OCI-LY7 (cell line): Measurements from ENCODE around the gene MT1E.

Experiments
- EZH2phosphoT487 ChIP-seq: fragments of 200-600 bp; sonication (generic); IDR thresholded peaks from 2 replicates; pipeline ENCODE4 v1.6.1; 2018; ENCODE audit warnings: low read depth, borderline replicate concordance, mild to moderate bottlenecking, mixed run types, antibody characterized with exemption, low read length, moderate library complexity, mixed read lengths
- TF ChIP-seq, protein P1 (sequence below): fragments of 200-600 bp; sonication (generic); conservative IDR thresholded peaks from 2 replicates; pipeline ENCODE4 v1.5.1; 2014; ENCODE audit warnings: mild to moderate bottlenecking, antibody characterized with exemption, low read length, moderate library complexity, mixed read lengths

- TF ChIP-seq, protein P1, sequence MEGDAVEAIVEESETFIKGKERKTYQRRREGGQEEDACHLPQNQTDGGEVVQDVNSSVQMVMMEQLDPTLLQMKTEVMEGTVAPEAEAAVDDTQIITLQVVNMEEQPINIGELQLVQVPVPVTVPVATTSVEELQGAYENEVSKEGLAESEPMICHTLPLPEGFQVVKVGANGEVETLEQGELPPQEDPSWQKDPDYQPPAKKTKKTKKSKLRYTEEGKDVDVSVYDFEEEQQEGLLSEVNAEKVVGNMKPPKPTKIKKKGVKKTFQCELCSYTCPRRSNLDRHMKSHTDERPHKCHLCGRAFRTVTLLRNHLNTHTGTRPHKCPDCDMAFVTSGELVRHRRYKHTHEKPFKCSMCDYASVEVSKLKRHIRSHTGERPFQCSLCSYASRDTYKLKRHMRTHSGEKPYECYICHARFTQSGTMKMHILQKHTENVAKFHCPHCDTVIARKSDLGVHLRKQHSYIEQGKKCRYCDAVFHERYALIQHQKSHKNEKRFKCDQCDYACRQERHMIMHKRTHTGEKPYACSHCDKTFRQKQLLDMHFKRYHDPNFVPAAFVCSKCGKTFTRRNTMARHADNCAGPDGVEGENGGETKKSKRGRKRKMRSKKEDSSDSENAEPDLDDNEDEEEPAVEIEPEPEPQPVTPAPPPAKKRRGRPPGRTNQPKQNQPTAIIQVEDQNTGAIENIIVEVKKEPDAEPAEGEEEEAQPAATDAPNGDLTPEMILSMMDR = peak; percentile 92
- TF ChIP-seq EZH2phosphoT487 = no peak
Observed at GRCh38 chr16:56576585-56577299, 48.8 kb upstream of the MT1E start.
